GM08714 (cell line): ENCODE measurements around the gene SLIT3.

ENCODE experiments used
- H3K4me3 ChIP-seq: fragments of 200-500 bp; sonication (Bioruptor generic); 2 replicates; pipeline ENCODE4 v1.5.1; 2014; ENCODE audit warnings: mild to moderate bottlenecking, low read length, inconsistent platforms
- ZNF274 ChIP-seq: IDR thresholded peaks from 2 replicates; pipeline ENCODE4 v1.6.1; 2012; ENCODE audit warnings: mild to moderate bottlenecking, low read depth, low read length

The SLIT3 gene

DNA sequence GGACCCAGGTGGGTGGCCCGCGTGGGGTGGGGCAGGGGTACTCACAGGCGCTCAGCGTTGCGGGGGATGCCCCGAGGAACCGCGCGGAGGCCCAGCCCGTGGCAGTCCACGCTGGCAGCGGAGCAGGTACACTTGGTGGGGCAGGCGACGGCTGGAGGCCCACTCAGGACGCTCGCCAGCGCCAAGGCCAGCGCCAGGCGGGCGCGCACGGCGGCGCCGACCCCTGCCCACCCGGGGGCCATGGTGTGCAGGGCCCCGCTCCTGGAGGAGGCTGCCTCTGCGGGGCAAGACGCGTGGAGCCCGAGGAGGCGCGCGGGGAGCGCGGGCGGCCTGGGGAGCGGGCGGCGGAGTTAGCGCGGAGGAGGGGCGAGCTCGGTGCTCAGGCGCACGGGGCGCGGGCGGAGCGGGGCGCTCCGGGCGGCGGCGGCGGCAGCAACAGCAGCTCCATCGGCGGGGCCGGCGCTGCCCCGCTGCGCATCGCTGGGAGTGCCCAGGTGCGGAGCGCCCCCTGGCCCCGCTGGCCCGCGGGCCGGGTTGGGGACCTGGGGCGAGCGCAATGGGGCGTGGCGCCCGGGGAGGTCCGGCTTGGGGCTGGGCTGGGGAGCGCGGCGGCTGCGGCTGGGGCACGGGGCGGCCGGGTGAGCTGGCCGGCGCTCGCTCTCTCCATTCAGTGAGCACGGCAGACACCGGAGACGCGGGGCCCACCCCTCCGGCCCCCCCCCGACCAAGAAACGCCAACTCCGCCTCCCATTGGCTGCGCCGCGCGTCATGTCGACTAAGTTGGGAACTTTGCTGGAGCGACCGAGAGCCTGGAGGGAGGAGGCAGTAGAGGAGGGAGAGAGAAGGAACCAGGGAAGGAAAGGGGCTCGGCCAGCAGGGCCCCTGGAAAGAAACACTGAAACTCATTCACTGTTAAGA is at the start of gene SLIT3:
TSS of gene SLIT3 (minus strand) at position 672 of the 918 bp plus-strand sequence. CDS start at position 242, 430 bp downstream.
- no peak for TF ChIP-seq ZNF274
- no peak within 1 kb of the TSS for H3K4me3 ChIP-seq

DNA sequence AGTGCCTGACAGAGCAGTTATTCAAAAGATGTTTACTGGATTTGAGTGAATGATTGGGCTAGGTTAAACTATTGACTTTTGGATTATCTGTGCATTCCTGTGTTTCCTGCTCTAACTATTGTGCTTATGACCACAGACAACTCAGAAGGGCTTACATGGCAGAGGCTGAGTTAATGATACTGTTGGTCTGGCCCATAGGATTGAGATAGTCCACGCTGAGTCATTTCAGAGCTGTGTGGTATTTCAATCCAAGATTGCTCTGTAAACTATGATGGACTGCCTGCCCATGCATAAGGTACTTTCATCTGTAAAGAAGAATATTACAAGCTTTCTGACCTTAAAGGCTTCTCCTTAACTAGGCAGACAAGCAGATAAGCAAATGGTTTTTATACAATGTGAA is 49.1 kb upstream of the SLIT3 start:
- no peak for TF ChIP-seq ZNF274
- no peak overlapping the region for H3K4me3 ChIP-seq

DNA sequence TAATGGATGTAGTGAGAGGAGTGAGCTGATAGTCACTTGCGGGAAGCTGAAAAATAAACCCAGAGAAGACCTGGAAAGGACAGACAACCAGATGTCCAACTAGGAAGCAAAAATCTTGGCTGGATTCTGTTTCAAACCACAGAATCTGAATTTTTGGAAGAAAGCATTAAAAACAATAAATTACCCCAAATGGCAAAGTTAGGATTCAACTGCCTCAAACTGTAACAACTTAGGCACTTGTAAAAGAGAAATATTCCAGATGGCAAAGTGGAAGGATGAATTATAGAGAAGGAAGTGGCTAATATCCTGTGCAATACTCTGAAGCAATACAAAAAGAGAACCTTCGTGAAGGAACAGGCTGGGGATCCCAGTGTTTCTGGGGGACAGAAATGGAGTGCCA is 46.8 kb upstream of the SLIT3 start:
- no peak for TF ChIP-seq ZNF274
- no peak overlapping the region for H3K4me3 ChIP-seq

DNA sequence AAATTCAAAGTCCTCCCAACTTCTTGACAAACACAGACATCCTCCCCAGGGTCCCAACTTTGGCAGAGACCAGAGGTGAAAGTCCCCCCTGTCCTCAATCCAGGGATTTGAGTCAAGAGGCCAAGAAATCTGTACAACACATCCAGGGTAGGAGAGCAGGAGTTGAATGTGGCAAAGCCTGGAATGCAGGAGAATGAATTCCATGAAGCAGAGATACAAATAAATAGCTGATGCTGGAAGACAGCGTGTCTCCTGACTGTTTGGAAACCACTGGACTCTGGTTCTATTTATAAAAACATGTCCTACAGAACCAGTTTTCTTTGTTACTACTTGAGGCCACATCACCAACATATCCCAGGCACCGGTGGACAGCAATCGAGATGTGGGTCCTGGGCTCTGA is 43.7 kb upstream of the SLIT3 start:
- TF ChIP-seq ZNF274 = no peak
- no peak overlapping the region for H3K4me3 ChIP-seq

- TF ChIP-seq ZNF274 = no peak
- no peak overlapping the region for H3K4me3 ChIP-seq
Observed at GRCh38 chr5:169343766-169344165, 42.8 kb upstream of the SLIT3 start.

- no peak overlapping the region for H3K4me3 ChIP-seq
- no peak for TF ChIP-seq ZNF274
Observed at GRCh38 chr5:169341556-169341955, 40.6 kb upstream of the SLIT3 start.

- TF ChIP-seq ZNF274 = no peak
- H3K4me3 ChIP-seq = no peak overlapping the region
Observed at GRCh38 chr5:169339869-169340268, 38.9 kb upstream of the SLIT3 start.

- TF ChIP-seq ZNF274 = no peak
- no peak overlapping the region for H3K4me3 ChIP-seq
Observed at GRCh38 chr5:169336242-169336641, 35.3 kb upstream of the SLIT3 start.

DNA sequence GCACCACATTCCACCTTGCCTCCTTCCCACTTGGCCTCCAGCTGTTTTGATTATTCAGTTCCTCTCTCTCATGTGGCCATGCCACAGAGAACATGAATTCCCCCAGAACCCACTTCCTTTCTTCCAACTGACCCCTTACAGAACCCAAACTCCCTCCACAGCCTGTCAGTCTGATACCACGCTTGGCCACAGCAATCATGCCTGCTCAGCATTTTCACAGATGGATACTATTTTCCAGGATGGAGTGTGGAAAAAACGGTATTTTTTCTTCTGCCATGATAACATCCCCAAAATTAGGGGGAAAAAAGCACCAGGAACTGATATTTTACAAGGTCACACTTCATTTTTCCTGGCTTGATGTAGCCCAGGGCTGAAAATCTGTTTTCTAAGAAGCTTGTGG is 34.9 kb upstream of the SLIT3 start:
- no peak for TF ChIP-seq ZNF274

GRCh38 chr5:169333518-169333917 is 32.6 kb upstream of the SLIT3 start:
- H3K4me3 ChIP-seq = no peak overlapping the region
- TF ChIP-seq ZNF274 = no peak

More for the DNA sequence above, 34.9 kb upstream of the SLIT3 start:
- H3K4me3 ChIP-seq = no peak overlapping the region

GRCh38 chr5:169331292-169331852 is 30.4 kb upstream of the SLIT3 start:
- no peak overlapping the region for H3K4me3 ChIP-seq

DNA sequence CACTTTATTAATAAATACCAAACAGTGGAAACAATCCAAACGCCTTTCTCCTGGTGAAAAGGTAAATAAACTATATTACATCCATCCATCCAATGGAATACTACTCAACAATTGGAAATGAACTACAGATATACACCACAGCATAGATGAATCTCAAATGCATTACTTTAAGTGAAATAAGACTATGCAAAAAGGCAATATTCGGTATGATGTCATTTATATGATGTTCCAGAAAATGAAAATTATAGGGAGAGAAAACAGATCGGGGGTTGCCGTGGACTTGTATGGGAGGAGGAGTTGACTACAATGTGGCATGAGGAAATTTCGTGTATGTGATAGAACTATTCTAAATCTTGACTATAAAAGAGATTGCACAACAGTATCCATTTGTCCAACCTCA is 27.5 kb upstream of the SLIT3 start:
- no peak overlapping the region for H3K4me3 ChIP-seq
- no peak for TF ChIP-seq ZNF274

More at GRCh38 chr5:169331292-169331852, 30.4 kb upstream of the SLIT3 start:
- TF ChIP-seq ZNF274 = no peak

DNA sequence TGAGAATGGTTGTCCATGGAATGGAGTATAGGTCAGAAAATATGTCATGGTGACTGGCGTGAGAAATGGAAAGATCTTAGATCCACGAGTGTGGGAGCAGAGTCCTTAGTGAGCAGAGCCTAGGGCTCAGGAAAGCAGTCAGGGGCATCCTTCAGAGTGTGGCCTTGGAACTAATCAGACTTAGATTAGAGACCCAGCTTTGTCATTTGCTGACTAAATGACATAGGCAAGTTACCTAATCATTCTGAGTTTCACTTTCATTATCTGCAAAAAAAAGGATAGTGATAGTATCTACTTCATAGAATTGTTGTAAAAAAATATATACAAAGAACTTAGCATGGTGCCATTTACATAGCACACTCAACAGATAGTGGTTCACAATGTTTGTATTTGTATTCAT is 24.3 kb upstream of the SLIT3 start:
- no peak overlapping the region for H3K4me3 ChIP-seq

GRCh38 chr5:169318556-169318955 is 17.6 kb upstream of the SLIT3 start:
- no peak for TF ChIP-seq ZNF274
- H3K4me3 ChIP-seq = no peak overlapping the region

More for the DNA sequence above, 24.3 kb upstream of the SLIT3 start:
- TF ChIP-seq ZNF274 = no peak

DNA sequence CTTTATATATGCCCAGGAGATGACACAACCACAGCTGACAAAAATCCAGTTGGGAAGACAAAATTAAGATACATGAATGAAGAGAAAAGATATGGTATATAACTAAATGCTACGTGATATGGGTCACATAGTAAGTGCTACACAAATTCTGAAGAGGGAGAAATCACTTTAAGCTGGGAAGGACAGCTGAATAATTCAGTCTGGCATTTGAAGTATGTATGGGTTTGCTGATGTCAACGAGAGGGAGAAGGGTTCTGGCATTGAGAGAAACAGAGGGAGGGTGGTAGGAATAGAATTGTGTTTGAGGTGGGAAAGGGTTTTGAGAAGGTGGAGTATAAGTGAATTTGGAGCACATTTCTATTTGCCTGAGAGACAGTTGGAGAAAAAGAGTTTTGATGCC is 6.7 kb upstream of the SLIT3 start:
- H3K4me3 ChIP-seq = no peak overlapping the region
- TF ChIP-seq ZNF274 = no peak
